KOPT-K1 (cell line): ENCODE results near the gene OPN1MW.
"Not testable (repeated sequence)": the region's sequence is repeated elsewhere in the genome, so short reads cannot be mapped to it uniquely, and the experiment has no call there.

Experiments used
- H3K27ac ChIP-seq: fragments of 200-600 bp; sonication (generic); 2 replicates; pipeline ENCODE4 v1.5.1; 2016; ENCODE audit warnings: antibody characterized with exemption, mild to moderate bottlenecking, low read depth, low read length; ENCODE audit not compliant: poor library complexity, severe bottlenecking
- H3K36me3 ChIP-seq: fragments of 200-600 bp; sonication (generic); 2 replicates; pipeline ENCODE4 v1.5.1; 2017; ENCODE audit warnings: antibody characterized with exemption, mild to moderate bottlenecking, low read length, moderate library complexity; ENCODE audit not compliant: insufficient read depth
- H3K9me3 ChIP-seq: fragments of 200-600 bp; sonication (generic); 2 replicates; pipeline ENCODE4 v1.5.1; 2017; ENCODE audit warnings: antibody characterized with exemption, low read length, mild to moderate bottlenecking; ENCODE audit not compliant: insufficient read depth, poor library complexity, severe bottlenecking

OPN1MW gene

GRCh38 chrX:154172535-154172943 lies 9.9 kb upstream of the OPN1MW start:
- not testable (repeated sequence) for H3K9me3 ChIP-seq

GRCh38 chrX:154174356-154174755 lies 8.0 kb upstream of the OPN1MW start:
- not testable (repeated sequence) for H3K9me3 ChIP-seq, H3K27ac ChIP-seq, H3K36me3 ChIP-seq

More at GRCh38 chrX:154172535-154172943, 9.9 kb upstream of the OPN1MW start:
- H3K27ac ChIP-seq, H3K36me3 ChIP-seq: not testable (repeated sequence)

DNA sequence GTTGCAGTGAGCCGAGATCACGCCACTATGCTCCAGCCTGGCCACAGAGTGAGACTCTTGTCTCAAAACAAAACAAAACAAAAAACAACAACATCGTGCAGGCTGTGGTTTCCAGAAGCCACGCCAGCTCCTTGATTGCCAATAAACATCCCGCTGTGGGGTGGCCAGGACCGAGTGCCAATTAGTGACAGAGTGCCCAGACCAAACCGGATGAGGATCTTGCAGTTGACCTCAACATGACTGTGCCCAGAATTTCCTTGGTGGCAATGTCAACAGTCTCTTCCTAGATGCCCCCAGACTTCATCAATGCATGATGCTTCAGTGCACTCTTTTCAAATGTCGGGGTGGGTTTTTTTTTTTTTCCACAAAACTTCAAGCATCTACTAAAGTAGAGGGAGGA lies 1.4 kb downstream of the OPN1MW start:
- H3K36me3 ChIP-seq, H3K27ac ChIP-seq, H3K9me3 ChIP-seq: not testable (repeated sequence)

DNA sequence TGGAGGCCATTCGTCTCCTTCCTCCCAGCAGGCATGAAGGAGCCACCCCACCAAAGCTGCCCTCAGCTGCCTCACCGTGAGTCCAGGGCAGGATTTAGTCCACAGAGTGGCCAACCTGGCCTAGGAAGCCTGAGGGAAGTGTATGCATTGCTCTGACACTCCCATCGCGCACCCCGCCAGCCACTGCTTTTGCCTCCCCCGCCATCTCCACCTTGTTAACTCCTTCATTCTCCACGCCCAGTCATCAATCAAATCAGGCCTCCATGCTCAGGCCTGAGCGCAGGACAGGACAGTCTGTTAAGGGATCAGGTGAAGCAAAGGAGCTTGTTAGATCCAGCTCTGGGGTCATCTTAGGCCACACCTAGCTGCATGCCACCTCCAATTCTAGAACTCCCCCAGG lies 10.4 kb downstream of the OPN1MW start:
- H3K27ac ChIP-seq, H3K9me3 ChIP-seq, H3K36me3 ChIP-seq: not testable (repeated sequence)

- H3K9me3 ChIP-seq, H3K36me3 ChIP-seq, H3K27ac ChIP-seq: not testable (repeated sequence)
Measured at GRCh38 chrX:154194316-154194715, 11.9 kb downstream of the OPN1MW start.

GRCh38 chrX:154196466-154196865 lies 14.1 kb downstream of the OPN1MW start:
- H3K36me3 ChIP-seq, H3K9me3 ChIP-seq, H3K27ac ChIP-seq: not testable (repeated sequence)

GRCh38 chrX:154209670-154210418 lies 27.4 kb downstream of the OPN1MW start:
- H3K36me3 ChIP-seq, H3K27ac ChIP-seq, H3K9me3 ChIP-seq: not testable (repeated sequence)

DNA sequence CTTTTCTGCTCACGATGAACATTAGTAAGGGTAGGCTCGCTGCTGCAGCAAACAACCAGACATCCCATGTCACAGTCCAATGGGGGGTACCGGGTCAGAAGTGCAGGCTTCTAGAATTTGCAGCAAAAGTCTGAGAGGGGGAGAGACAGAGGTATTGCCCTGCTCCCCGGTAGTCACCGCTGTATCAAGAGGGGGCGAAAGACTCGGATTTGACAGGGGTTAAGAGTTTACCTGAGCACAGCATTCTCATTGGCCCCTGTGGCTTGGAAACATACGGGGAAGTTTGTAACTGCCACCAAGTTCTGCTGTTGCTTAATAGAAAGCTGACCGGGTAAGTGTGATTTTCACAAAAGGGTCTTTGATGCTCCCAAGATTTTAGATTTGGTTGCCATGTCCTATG lies 28.7 kb downstream of the OPN1MW start:
- not testable (repeated sequence) for H3K27ac ChIP-seq, H3K9me3 ChIP-seq, H3K36me3 ChIP-seq

DNA sequence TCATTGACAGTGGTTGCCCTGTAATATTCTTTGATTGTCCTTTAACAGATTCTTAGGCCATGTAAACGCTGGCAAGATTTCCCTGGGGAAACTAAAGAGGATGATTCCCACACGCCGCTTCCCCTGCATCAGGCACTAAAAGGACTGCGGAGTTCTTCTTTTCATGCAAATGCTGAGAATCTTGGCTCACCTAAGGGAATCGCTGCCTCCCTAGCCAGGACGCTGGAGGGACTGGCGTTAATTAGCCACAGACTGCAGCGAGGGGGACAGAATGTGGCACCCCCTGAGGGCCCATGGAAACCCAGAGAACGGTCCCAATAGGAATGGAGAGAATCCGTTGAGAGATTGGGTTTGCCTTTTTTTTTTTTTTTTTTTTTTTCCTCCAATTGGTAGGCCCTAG lies 29.1 kb downstream of the OPN1MW start:
- H3K9me3 ChIP-seq, H3K36me3 ChIP-seq, H3K27ac ChIP-seq: not testable (repeated sequence)

DNA sequence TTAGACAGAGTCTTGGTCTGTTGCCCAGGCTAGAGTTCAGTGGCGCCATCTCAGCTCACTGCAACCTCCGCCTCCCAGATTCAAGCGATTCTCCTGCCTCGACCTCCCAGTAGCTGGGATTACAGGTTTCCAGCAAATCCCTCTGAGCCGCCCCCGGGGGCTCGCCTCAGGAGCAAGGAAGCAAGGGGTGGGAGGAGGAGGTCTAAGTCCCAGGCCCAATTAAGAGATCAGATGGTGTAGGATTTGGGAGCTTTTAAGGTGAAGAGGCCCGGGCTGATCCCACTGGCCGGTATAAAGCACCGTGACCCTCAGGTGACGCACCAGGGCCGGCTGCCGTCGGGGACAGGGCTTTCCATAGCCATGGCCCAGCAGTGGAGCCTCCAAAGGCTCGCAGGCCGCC lies 37.1 kb downstream of the OPN1MW start, which contains the start of gene OPN1MW2:
Gene OPN1MW2 (plus strand): TSS at position 301 of the 400 bp plus-strand sequence. CDS start 60 bp downstream, at position 361.
- H3K36me3 ChIP-seq, H3K9me3 ChIP-seq, H3K27ac ChIP-seq: not testable (repeated sequence)

- H3K27ac ChIP-seq, H3K9me3 ChIP-seq, H3K36me3 ChIP-seq: not testable (repeated sequence)
Measured at GRCh38 chrX:154225292-154225691, 42.9 kb downstream of the OPN1MW start.

- H3K36me3 ChIP-seq, H3K27ac ChIP-seq, H3K9me3 ChIP-seq: not testable (repeated sequence)
Measured at GRCh38 chrX:154226706-154227105, 44.3 kb downstream of the OPN1MW start.

DNA sequence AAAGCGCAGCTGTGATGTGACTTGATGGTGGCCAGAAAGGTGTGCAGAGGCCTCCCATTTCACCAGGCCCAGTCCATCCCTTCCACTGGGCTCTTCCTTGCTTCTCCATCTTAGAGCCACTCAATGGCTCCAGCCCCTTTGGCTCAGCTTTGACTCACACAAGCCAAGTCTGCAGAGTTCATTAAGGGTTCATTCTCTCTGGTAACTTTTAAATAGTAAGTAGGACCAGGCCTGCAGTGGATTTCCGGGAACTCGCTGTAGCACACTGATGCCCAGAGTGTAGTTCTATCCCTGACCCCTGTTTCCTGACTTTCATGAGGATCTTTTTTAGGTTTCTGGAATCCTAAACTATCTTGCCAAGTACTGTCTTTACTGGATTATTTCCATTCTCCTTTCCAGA lies 49.0 kb downstream of the OPN1MW start:
- not testable (repeated sequence) for H3K36me3 ChIP-seq, H3K9me3 ChIP-seq, H3K27ac ChIP-seq

DNA sequence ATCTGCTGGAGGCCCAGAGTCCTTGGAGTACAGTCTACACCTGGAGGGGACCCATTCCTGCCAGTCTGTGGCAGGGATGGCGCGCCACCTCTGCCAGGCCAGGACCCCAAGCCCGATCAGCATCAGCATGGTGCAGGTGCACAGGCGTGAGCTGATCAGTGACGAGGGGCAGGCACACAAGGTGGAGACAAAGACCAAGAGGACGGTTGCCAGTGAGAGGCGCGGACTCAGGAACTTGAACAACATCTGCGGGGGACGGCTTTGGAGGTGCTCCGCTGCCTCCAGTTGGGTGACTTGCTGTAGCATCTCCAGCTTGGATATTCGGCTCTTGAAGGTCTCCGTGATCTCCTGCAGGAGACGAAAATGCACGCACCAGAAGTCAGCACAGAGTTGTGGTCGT lies 51.2 kb downstream of the OPN1MW start:
- not testable (repeated sequence) for H3K9me3 ChIP-seq, H3K27ac ChIP-seq, H3K36me3 ChIP-seq

DNA sequence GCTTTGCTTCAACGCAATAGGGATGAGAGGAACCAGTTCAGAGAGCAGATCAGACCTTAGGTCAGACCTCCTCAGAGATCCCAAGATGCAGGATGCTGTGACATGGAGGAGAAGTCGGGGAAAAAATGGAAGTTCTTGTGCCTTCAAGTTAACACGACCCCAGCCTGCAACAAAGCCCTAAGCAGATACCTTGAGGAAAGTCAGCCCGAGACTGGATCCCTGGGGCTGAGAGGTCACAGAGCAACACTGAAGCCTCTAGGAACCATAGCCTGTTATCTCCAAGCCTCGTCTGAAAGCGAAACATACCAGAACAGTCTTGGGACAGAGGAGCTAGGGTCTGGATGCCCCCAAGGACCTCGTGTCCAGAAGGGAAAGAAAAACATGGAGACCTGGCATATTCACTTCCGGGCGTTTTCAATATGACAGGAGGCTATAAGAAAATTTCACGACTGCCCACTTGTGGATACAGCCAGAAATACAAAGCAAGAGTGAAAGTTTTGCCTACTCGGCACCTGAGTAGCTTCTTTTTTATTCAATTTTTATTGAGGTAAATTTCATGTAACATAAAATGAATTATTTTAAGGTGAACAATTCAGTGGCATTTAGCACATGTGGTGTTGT lies 56.7 kb downstream of the OPN1MW start:
- not testable (repeated sequence) for H3K9me3 ChIP-seq, H3K27ac ChIP-seq, H3K36me3 ChIP-seq

GRCh38 chrX:154239982-154240503 lies 57.6 kb downstream of the OPN1MW start:
- not testable (repeated sequence) for H3K9me3 ChIP-seq, H3K36me3 ChIP-seq, H3K27ac ChIP-seq
